HepG2 (cell line): ENCODE data around the gene GFY. TPM values are rescaled to one million over a fixed set of nuclear protein-coding genes. Genes with fewer than 3 reads are reported as not detected.

Source experiments
- CBFB ChIP-seq: sonication (generic); formaldehyde crosslinking; IDR thresholded peaks from 2 replicates; pipeline ENCODE4 v1.4.0; 2020; ENCODE audit warnings: missing genetic modification reagents
- CC2D1A ChIP-seq: sonication (generic); formaldehyde crosslinking; IDR thresholded peaks from 2 replicates; pipeline ENCODE4 v1.8.1; 2023; ENCODE audit warnings: mild to moderate bottlenecking, missing genetic modification reagents
- E2F5 ChIP-seq: sonication (generic); formaldehyde crosslinking; conservative IDR thresholded peaks from 2 replicates; pipeline ENCODE4 v1.4.0; 2020; ENCODE audit warnings: missing genetic modification reagents
- HES4 ChIP-seq: sonication (generic); formaldehyde crosslinking; IDR thresholded peaks from 2 replicates; pipeline ENCODE4 v1.9.0; 2021; ENCODE audit warnings: mild to moderate bottlenecking, missing genetic modification reagents, borderline replicate concordance
- HIVEP1 ChIP-seq: sonication (generic); formaldehyde crosslinking; IDR thresholded peaks from 2 replicates; pipeline ENCODE4 v1.4.0; 2020; ENCODE audit warnings: mild to moderate bottlenecking, missing genetic modification reagents
- KDM5A ChIP-seq: fragments of 200-600 bp; sonication (generic); IDR thresholded peaks from 2 replicates; pipeline ENCODE4 v1.7.0; 2018; ENCODE audit warnings: antibody characterized with exemption, mild to moderate bottlenecking, low read length, borderline replicate concordance
- PHF20 ChIP-seq: sonication (generic); formaldehyde crosslinking; IDR thresholded peaks from 2 replicates; pipeline ENCODE4 v1.5.0; 2020; ENCODE audit warnings: mild to moderate bottlenecking, missing genetic modification reagents
- RCOR2 ChIP-seq: IDR thresholded peaks from 2 replicates; pipeline ENCODE4 v1.6.1; 2016; ENCODE audit warnings: missing biosample characterization, missing genetic modification reagents
- SIN3B ChIP-seq: fragments of 150-350 bp; IDR thresholded peaks from 2 replicates; pipeline ENCODE4 v1.6.1; 2014; ENCODE audit warnings: low read length
- TCF12 ChIP-seq, 2 experiments: fragments of 450-650 bp in 1 of 2; sonication (generic) in 1 of 2; formaldehyde crosslinking in 1 of 2; IDR thresholded peaks; 2 replicates each; pipeline versions ENCODE4 v1.6.1 to v1.8.0; 2017 to 2022; ENCODE audit warnings: antibody characterized with exemption in 1 of 2, mild to moderate bottlenecking in 1 of 2, missing genetic modification reagents in 1 of 2, moderate library complexity in 1 of 2
- TCF7 ChIP-seq: sonication (generic); IDR thresholded peaks from 2 replicates; pipeline ENCODE4 v1.6.1; 2016; ENCODE audit warnings: antibody characterized with exemption, low read depth
- THAP9 ChIP-seq: sonication (generic); formaldehyde crosslinking; IDR thresholded peaks from 2 replicates; pipeline ENCODE4; 2020; ENCODE audit warnings: missing genetic modification reagents, mild to moderate bottlenecking, borderline replicate concordance
- ZBTB34 ChIP-seq: sonication (generic); formaldehyde crosslinking; IDR thresholded peaks from 2 replicates; pipeline ENCODE4 v1.8.0; 2022; ENCODE audit warnings: mild to moderate bottlenecking, missing genetic modification reagents
- ZNF10 ChIP-seq: sonication (generic); formaldehyde crosslinking; IDR thresholded peaks from 2 replicates; pipeline ENCODE4 v1.4.0; 2020; ENCODE audit warnings: mild to moderate bottlenecking, low read depth, missing genetic modification reagents, borderline replicate concordance
- ZNF44 ChIP-seq: sonication (generic); formaldehyde crosslinking; IDR thresholded peaks from 2 replicates; pipeline ENCODE4 v1.5.1; 2020; ENCODE audit warnings: mild to moderate bottlenecking, missing genetic modification reagents
- ZNF569 ChIP-seq: sonication (generic); formaldehyde crosslinking; IDR thresholded peaks from 2 replicates; pipeline ENCODE4 v1.5.0; 2020; ENCODE audit warnings: mild to moderate bottlenecking, missing genetic modification reagents, moderate library complexity, borderline replicate concordance
- ZNF607 ChIP-seq: sonication (generic); formaldehyde crosslinking; IDR thresholded peaks from 2 replicates; pipeline ENCODE4 v1.5.1; 2020; ENCODE audit warnings: missing genetic modification reagents, mild to moderate bottlenecking, borderline replicate concordance
- ZNF660 ChIP-seq: sonication (generic); formaldehyde crosslinking; IDR thresholded peaks from 2 replicates; pipeline ENCODE4 v1.5.1; 2020; ENCODE audit warnings: mild to moderate bottlenecking, low read depth, missing genetic modification reagents, borderline replicate concordance
- ZNF788 ChIP-seq: sonication (generic); formaldehyde crosslinking; IDR thresholded peaks from 2 replicates; pipeline ENCODE4 v1.5.0; 2020; ENCODE audit warnings: mild to moderate bottlenecking, missing genetic modification reagents, borderline replicate concordance
- polyA plus RNA-seq, 8 experiments: library from polyadenylated mRNA; depleted of rRNA in 3 of 8; stranded (reverse) in 7 of 8; unstranded in 1 of 8; fragments of >200 nt; fragmentation: Illumina TruSeq in 4 of 8; extraction: Trizol in 4 of 8; gene quantifications; 2 replicates each; pipeline versions ENCODE4 v1.2.1 to v1.2.3, GENCODE V29; 2011 to 2016; ENCODE audit warnings: low read depth in 4 of 8, missing spikeins in 1 of 8, mixed read lengths in 1 of 8; ENCODE audit not compliant: insufficient read depth in 1 of 8
- total RNA-seq, 5 experiments: library from RNA; depleted of rRNA; stranded (reverse); fragments of >200 nt; fragmentation: Illumina TruSeq; extraction: Trizol; gene quantifications; 2 replicates each; pipeline ENCODE4 v1.2.3, GENCODE V29; 2016; ENCODE audit warnings: low read depth in 1 of 5
- TF ChIP-seq, protein P1 (sequence below): sonication (generic); formaldehyde crosslinking; IDR thresholded peaks from 2 replicates; pipeline ENCODE4 v1.8.0; 2023; ENCODE audit warnings: mild to moderate bottlenecking, missing genetic modification reagents
- TF ChIP-seq, protein P2 (sequence below): sonication (generic); formaldehyde crosslinking; IDR thresholded peaks from 2 replicates; pipeline ENCODE4 v1.8.0; 2022; ENCODE audit warnings: mild to moderate bottlenecking, missing genetic modification reagents, moderate library complexity

The GFY gene
- total and polyA plus RNA-seq, 2 of the 13 experiments (the other 11 are each of a cell fraction or from before 2014, with no cell fraction given), result not detected

- TF ChIP-seq TCF12 (IDR thresholded peaks at IDR 0.05) (no peak), TCF12 (CRISPR knock-in tag; IDR thresholded peaks at IDR 0.05) (no peak), CC2D1A (CRISPR knock-in tag) (no peak), PHF20 (CRISPR knock-in tag) (no peak; the same call in 1 of the 2 replicates), E2F5 (CRISPR knock-in tag) (no peak), THAP9 (CRISPR knock-in tag) (no peak), ZNF607 (CRISPR knock-in tag) (peak; percentile 46; the same call in 1 of the 2 replicates), RCOR2 (0 out of 2 replicates have a peak, but pooled peaks have one; percentile 20), KDM5A (peak; percentile 51; the same call in 1 of the 2 replicates), ZNF44 (CRISPR knock-in tag) (0 out of 2 replicates have a peak, but pooled peaks have one; percentile 56), SIN3B (no peak), ZNF569 (CRISPR knock-in tag) (no peak), ZNF660 (CRISPR knock-in tag) (no peak), CBFB (peak; percentile 56; the same call in 1 of the 2 replicates), ZBTB34 (CRISPR knock-in tag) (no peak), TCF7 (no peak), ZNF788 (CRISPR knock-in tag) (peak; percentile 86; the same call in 1 of the 2 replicates), HES4 (CRISPR knock-in tag) (no peak), HIVEP1 (CRISPR knock-in tag) (peak; percentile 71; the same call in 1 of the 2 replicates), ZNF10 (CRISPR knock-in tag) (no peak; the same call in 1 of the 2 replicates)
- TF ChIP-seq, protein P1, sequence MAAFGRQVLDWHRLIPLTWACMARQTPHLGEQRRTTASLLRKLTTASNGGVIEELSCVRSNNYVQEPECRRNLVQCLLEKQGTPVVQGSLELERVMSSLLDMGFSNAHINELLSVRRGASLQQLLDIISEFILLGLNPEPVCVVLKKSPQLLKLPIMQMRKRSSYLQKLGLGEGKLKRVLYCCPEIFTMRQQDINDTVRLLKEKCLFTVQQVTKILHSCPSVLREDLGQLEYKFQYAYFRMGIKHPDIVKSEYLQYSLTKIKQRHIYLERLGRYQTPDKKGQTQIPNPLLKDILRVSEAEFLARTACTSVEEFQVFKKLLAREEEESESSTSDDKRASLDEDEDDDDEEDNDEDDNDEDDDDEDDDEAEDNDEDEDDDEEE, result 0 out of 2 replicates have a peak, but pooled peaks have one; percentile 64
- TF ChIP-seq, protein P2, sequence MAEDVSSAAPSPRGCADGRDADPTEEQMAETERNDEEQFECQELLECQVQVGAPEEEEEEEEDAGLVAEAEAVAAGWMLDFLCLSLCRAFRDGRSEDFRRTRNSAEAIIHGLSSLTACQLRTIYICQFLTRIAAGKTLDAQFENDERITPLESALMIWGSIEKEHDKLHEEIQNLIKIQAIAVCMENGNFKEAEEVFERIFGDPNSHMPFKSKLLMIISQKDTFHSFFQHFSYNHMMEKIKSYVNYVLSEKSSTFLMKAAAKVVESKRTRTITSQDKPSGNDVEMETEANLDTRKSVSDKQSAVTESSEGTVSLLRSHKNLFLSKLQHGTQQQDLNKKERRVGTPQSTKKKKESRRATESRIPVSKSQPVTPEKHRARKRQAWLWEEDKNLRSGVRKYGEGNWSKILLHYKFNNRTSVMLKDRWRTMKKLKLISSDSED (CRISPR knock-in tag), result no peak
Measured at GRCh38 chr19:49443366-49444099, 18.3 kb downstream of the GFY start (continued).
